SK-N-SH treated with all-trans-retinoic acid at 6 μM for 48 hours (cell line): ENCODE data around the gene FCAMR.

Experiments used
- ATAC-seq: fragments of 200-7000 bp; cut with Tn5 transposase; 3 replicates; pipeline ENCODE4 v1.9.1; 2020; ENCODE audit warnings: mild to moderate bottlenecking, moderate library complexity
- ARNTL ChIP-seq: fragments of 450-650 bp; formaldehyde crosslinking; IDR thresholded peaks from 2 replicates; pipeline ENCODE4 v1.5.0; 2020; ENCODE audit warnings: low read depth, mild to moderate bottlenecking, moderate library complexity, borderline replicate concordance
- BACH2 ChIP-seq: fragments of 250-450 bp; sonication (Bioruptor Pico); IDR thresholded peaks from 2 replicates; pipeline ENCODE4 v1.9.0; 2021; ENCODE audit warnings: mild to moderate bottlenecking, borderline replicate concordance
- ESRRG ChIP-seq: fragments of 250-450 bp; sonication (Bioruptor Pico); IDR thresholded peaks from 2 replicates; pipeline ENCODE4 v1.6.1; 2021; ENCODE audit warnings: mild to moderate bottlenecking
- GLIS3 ChIP-seq: fragments of 250-450 bp; sonication (Bioruptor Pico); IDR thresholded peaks from 2 replicates; pipeline ENCODE4 v1.5.0; 2020; ENCODE audit warnings: mild to moderate bottlenecking, moderate library complexity
- ISL1 ChIP-seq: fragments of 250-450 bp; sonication (Bioruptor Pico); IDR thresholded peaks from 2 replicates; pipeline ENCODE4 v2.1.2; 2022; ENCODE audit warnings: mild to moderate bottlenecking, moderate library complexity
- OSR1 ChIP-seq: fragments of 250-450 bp; sonication (Bioruptor Pico); IDR thresholded peaks from 2 replicates; pipeline ENCODE4 v1.8.0; 2022; ENCODE audit warnings: moderate library complexity, mild to moderate bottlenecking, inconsistent platforms
- PPARA ChIP-seq: fragments of 250-450 bp; sonication (Bioruptor Pico); IDR thresholded peaks from 2 replicates; pipeline ENCODE4 v1.5.0; 2020; ENCODE audit warnings: mild to moderate bottlenecking, borderline replicate concordance
- RARB ChIP-seq: fragments of 250-450 bp; sonication (Bioruptor Pico); IDR thresholded peaks from 2 replicates; pipeline ENCODE4 v1.8.0; 2021; ENCODE audit warnings: mild to moderate bottlenecking, moderate library complexity
- SNAI2 ChIP-seq: fragments of 250-450 bp; sonication (Bioruptor Pico); IDR thresholded peaks from 2 replicates; pipeline ENCODE4 v1.5.0; 2020; ENCODE audit warnings: mild to moderate bottlenecking, moderate library complexity
- TCF4 ChIP-seq: fragments of 250-450 bp; sonication (Bioruptor Pico); IDR thresholded peaks from 2 replicates; pipeline ENCODE4 v1.8.0; 2021; ENCODE audit warnings: mild to moderate bottlenecking, moderate library complexity, borderline replicate concordance
- TOX ChIP-seq: fragments of 250-450 bp; sonication (Bioruptor Pico); IDR thresholded peaks from 2 replicates; pipeline ENCODE4 v1.8.0; 2021; ENCODE audit warnings: mild to moderate bottlenecking, moderate library complexity, borderline replicate concordance
- ZC3H10 ChIP-seq: fragments of 250-450 bp; sonication (Bioruptor Pico); IDR thresholded peaks from 2 replicates; pipeline ENCODE4 v1.5.1; 2021; ENCODE audit warnings: mild to moderate bottlenecking, moderate library complexity
- ZFP3 ChIP-seq: fragments of 250-450 bp; sonication (Bioruptor Pico); IDR thresholded peaks from 2 replicates; pipeline ENCODE4 v1.5.0; 2020; ENCODE audit warnings: mild to moderate bottlenecking, moderate library complexity
- ZFP30 ChIP-seq: fragments of 450-650 bp; formaldehyde crosslinking; IDR thresholded peaks from 2 replicates; pipeline ENCODE4 v1.5.0; 2022; ENCODE audit warnings: mild to moderate bottlenecking, moderate library complexity
- ZNF565 ChIP-seq: fragments of 450-650 bp; formaldehyde crosslinking; conservative IDR thresholded peaks from 2 replicates; pipeline ENCODE4 v1.5.0; 2020; ENCODE audit warnings: low read depth, mild to moderate bottlenecking, moderate library complexity
- ZNF70 ChIP-seq: fragments of 450-650 bp; formaldehyde crosslinking; IDR thresholded peaks from 2 replicates; pipeline ENCODE4 v1.5.0; 2020; ENCODE audit warnings: mild to moderate bottlenecking, moderate library complexity
- TF ChIP-seq, protein P1 (sequence below): fragments of 250-450 bp; sonication (Bioruptor Pico); IDR thresholded peaks from 2 replicates; pipeline ENCODE4 v1.8.0; 2020; ENCODE audit warnings: mild to moderate bottlenecking, moderate library complexity, borderline replicate concordance
- TF ChIP-seq, protein P2 (sequence below): fragments of 250-450 bp; sonication (Bioruptor Pico); IDR thresholded peaks from 2 replicates; pipeline ENCODE4 v1.8.0; 2021; ENCODE audit warnings: low read depth, mild to moderate bottlenecking, moderate library complexity, borderline replicate concordance
- TF ChIP-seq, protein P3 (sequence below): fragments of 250-450 bp; sonication (Bioruptor Pico); IDR thresholded peaks from 2 replicates; pipeline ENCODE4 v1.5.0; 2020; ENCODE audit warnings: mild to moderate bottlenecking, moderate library complexity
- TF ChIP-seq, protein P4 (sequence below): fragments of 250-450 bp; sonication (Bioruptor Pico); IDR thresholded peaks from 2 replicates; pipeline ENCODE4 v1.5.1; 2021; ENCODE audit warnings: mild to moderate bottlenecking, moderate library complexity

Gene FCAMR

DNA sequence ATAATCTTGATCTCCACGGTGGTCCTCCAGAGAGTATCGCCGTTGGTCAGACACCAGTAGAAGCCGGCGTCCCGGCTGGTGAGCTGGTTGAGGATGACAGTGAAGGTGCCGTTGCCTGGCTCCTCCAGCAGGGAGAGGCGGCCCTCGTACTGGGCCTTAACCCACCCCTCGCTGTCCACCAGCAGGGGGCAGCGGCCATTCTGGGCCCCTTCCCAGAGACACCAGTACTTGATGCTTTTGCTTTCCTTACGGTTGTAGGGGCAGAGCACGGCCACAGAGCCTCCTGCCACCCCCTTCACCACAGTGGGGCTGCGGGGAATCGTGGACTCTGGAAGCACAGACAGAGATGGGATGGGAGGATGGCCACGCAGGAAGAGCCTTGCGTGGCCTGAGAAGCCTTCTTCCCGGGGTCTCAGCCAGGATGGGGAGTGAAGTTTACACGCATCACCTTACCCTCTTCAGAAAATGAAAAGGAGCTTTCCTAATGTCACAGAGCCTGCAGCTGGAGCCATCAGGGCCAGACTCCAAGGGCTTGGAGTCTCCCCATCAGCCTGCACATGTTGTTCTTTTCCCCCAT, 34.7 kb downstream of the FCAMR start:
- ATAC-seq, result peak; percentile 88
- no peak for TF ChIP-seq SNAI2 (CRISPR knock-in tag)
- TF ChIP-seq PPARA (CRISPR knock-in tag), result no peak
- TF ChIP-seq ZC3H10 (CRISPR knock-in tag), result no peak
- TF ChIP-seq ZFP30, result no peak
- no peak for TF ChIP-seq BACH2 (CRISPR knock-in tag)
- TF ChIP-seq ZFP3 (CRISPR knock-in tag), result no peak
- TF ChIP-seq, protein P1, sequence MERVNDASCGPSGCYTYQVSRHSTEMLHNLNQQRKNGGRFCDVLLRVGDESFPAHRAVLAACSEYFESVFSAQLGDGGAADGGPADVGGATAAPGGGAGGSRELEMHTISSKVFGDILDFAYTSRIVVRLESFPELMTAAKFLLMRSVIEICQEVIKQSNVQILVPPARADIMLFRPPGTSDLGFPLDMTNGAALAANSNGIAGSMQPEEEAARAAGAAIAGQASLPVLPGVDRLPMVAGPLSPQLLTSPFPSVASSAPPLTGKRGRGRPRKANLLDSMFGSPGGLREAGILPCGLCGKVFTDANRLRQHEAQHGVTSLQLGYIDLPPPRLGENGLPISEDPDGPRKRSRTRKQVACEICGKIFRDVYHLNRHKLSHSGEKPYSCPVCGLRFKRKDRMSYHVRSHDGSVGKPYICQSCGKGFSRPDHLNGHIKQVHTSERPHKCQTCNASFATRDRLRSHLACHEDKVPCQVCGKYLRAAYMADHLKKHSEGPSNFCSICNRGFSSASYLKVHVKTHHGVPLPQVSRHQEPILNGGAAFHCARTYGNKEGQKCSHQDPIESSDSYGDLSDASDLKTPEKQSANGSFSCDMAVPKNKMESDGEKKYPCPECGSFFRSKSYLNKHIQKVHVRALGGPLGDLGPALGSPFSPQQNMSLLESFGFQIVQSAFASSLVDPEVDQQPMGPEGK (CRISPR knock-in tag), result no peak
- no peak for TF ChIP-seq ISL1 (CRISPR knock-in tag)
- no peak for TF ChIP-seq OSR1 (CRISPR knock-in tag)
- TF ChIP-seq ARNTL (CRISPR knock-in tag), result no peak
- TF ChIP-seq, protein P2, sequence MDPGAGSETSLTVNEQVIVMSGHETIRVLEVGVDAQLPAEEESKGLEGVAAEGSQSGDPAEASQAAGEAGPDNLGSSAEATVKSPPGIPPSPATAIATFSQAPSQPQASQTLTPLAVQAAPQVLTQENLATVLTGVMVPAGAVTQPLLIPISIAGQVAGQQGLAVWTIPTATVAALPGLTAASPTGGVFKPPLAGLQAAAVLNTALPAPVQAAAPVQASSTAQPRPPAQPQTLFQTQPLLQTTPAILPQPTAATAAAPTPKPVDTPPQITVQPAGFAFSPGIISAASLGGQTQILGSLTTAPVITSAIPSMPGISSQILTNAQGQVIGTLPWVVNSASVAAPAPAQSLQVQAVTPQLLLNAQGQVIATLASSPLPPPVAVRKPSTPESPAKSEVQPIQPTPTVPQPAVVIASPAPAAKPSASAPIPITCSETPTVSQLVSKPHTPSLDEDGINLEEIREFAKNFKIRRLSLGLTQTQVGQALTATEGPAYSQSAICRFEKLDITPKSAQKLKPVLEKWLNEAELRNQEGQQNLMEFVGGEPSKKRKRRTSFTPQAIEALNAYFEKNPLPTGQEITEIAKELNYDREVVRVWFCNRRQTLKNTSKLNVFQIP (CRISPR knock-in tag), result no peak
- no peak for TF ChIP-seq TCF4 (CRISPR knock-in tag)
- TF ChIP-seq ZNF565 (CRISPR knock-in tag), result no peak
- TF ChIP-seq ESRRG, result no peak
- TF ChIP-seq, protein P3, sequence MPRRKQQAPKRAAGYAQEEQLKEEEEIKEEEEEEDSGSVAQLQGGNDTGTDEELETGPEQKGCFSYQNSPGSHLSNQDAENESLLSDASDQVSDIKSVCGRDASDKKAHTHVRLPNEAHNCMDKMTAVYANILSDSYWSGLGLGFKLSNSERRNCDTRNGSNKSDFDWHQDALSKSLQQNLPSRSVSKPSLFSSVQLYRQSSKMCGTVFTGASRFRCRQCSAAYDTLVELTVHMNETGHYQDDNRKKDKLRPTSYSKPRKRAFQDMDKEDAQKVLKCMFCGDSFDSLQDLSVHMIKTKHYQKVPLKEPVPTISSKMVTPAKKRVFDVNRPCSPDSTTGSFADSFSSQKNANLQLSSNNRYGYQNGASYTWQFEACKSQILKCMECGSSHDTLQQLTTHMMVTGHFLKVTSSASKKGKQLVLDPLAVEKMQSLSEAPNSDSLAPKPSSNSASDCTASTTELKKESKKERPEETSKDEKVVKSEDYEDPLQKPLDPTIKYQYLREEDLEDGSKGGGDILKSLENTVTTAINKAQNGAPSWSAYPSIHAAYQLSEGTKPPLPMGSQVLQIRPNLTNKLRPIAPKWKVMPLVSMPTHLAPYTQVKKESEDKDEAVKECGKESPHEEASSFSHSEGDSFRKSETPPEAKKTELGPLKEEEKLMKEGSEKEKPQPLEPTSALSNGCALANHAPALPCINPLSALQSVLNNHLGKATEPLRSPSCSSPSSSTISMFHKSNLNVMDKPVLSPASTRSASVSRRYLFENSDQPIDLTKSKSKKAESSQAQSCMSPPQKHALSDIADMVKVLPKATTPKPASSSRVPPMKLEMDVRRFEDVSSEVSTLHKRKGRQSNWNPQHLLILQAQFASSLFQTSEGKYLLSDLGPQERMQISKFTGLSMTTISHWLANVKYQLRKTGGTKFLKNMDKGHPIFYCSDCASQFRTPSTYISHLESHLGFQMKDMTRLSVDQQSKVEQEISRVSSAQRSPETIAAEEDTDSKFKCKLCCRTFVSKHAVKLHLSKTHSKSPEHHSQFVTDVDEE, result no peak
- no peak for TF ChIP-seq TOX (CRISPR knock-in tag)
- TF ChIP-seq RARB (CRISPR knock-in tag), result no peak

DNA sequence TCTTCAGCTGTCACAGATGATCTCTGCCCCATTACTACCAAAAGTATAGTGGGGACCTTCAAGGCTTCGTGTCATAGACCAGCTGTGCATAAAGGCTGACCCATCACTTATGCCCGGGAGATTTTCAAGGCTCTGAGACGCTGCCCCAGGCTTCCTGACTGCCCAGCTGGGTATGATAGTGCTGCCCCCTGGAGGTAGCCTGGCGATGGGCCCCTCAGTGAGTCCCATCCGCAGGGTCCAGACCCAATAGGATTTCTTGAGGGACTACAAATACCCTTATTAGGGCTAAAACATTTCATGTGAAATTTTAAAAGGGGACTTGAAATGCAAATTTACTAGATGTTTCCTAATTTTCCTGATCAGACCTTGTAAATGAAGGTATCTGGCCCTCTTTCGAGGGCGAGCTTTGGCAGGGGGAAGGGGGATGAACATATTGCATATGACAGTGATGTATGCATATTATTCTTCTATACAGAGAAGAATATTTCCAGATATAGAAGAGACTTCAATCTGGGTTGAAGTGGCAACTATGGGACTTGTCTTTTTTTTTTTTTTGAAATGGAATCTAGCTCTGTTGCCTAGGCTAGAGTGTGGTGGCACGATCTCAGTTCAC, 36.8 kb downstream of the FCAMR start:
- ATAC-seq, result peak; percentile 46

More for the DNA sequence above, 36.8 kb downstream of the FCAMR start:
- TF ChIP-seq, protein P4, sequence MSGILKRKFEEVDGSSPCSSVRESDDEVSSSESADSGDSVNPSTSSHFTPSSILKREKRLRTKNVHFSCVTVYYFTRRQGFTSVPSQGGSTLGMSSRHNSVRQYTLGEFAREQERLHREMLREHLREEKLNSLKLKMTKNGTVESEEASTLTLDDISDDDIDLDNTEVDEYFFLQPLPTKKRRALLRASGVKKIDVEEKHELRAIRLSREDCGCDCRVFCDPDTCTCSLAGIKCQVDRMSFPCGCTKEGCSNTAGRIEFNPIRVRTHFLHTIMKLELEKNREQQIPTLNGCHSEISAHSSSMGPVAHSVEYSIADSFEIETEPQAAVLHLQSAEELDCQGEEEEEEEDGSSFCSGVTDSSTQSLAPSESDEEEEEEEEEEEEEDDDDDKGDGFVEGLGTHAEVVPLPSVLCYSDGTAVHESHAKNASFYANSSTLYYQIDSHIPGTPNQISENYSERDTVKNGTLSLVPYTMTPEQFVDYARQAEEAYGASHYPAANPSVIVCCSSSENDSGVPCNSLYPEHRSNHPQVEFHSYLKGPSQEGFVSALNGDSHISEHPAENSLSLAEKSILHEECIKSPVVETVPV (CRISPR knock-in tag), result no peak
- no peak for TF ChIP-seq ZNF565 (CRISPR knock-in tag)
- TF ChIP-seq ZNF70, result no peak
- no peak for TF ChIP-seq ZFP3 (CRISPR knock-in tag)
- TF ChIP-seq ESRRG, result no peak
- no peak for TF ChIP-seq ISL1 (CRISPR knock-in tag)
- TF ChIP-seq GLIS3 (CRISPR knock-in tag), result no peak
- TF ChIP-seq OSR1 (CRISPR knock-in tag), result no peak
- TF ChIP-seq, protein P3, result no peak
- TF ChIP-seq ARNTL (CRISPR knock-in tag), result no peak
